Aorta (tissue), 5 donors: ENCODE data around the gene ZNF747. TPM values are rescaled to one million over a fixed set of nuclear protein-coding genes. Genes with fewer than 3 reads are reported as not detected.

Source experiments
- ATAC-seq: fragments of 200-7000 bp; cut with Tn5 transposase; one replicate; pipeline ENCODE4 v1.9.1; 2022; ENCODE audit warnings: moderate library complexity; ENCODE audit not compliant: low FRiP score
- DNase-seq, 2 donors: peaks; one replicate each; pipeline ENCODE4 v3.0.0-alpha.2; 2020
- H3K27ac ChIP-seq, 2 donors: one replicate each; pipeline ENCODE4 v1.5.1; 2013; ENCODE audit warnings: low read length in 2 of 2, mild to moderate bottlenecking in 2 of 2, moderate library complexity in 2 of 2, control low read depth in 1 of 2, inconsistent platforms in 1 of 2, low read depth in 1 of 2
- H3K27me3 ChIP-seq, 2 donors: one replicate each; pipeline ENCODE4 v1.6.1; 2013; ENCODE audit warnings: control low read depth in 1 of 2, low read length in 1 of 2, mild to moderate bottlenecking in 1 of 2, moderate library complexity in 1 of 2; ENCODE audit not compliant: insufficient read depth in 2 of 2, control insufficient read depth in 1 of 2
- H3K36me3 ChIP-seq, 2 donors: one replicate each; pipeline ENCODE4 v1.6.1; 2013; ENCODE audit warnings: control low read depth in 1 of 2, low read length in 1 of 2, mild to moderate bottlenecking in 1 of 2; ENCODE audit not compliant: insufficient read depth in 2 of 2, control insufficient read depth in 1 of 2
- H3K4me1 ChIP-seq, 2 donors: one replicate each; pipeline ENCODE4 v1.6.1; 2013; ENCODE audit warnings: low read length in 2 of 2, control low read depth in 1 of 2, mild to moderate bottlenecking in 1 of 2, moderate library complexity in 1 of 2; ENCODE audit not compliant: insufficient read depth in 2 of 2, control insufficient read depth in 1 of 2
- H3K4me3 ChIP-seq, 2 donors: one replicate each; pipeline ENCODE4 v1.5.1; 2013; ENCODE audit warnings: low read length in 2 of 2, control low read depth in 1 of 2, mild to moderate bottlenecking in 1 of 2
- H3K9me3 ChIP-seq: one replicate; pipeline ENCODE4 v1.6.1; 2013; ENCODE audit warnings: mild to moderate bottlenecking, low read length; ENCODE audit not compliant: control insufficient read depth
- WGBS, 2 donors: extraction: QIAGEN DNeasy Blood & Tissue Kit; methylation state at CpG; one replicate each; pipeline ENCODE4 v1.1.7; 2013; 5-methylcytosine and 5-hydroxymethylcytosine counted together
- intact Hi-C, 2 donors: fragments of 100-400 bp; cut with DNase I; formaldehyde crosslinking; loops; one replicate each; pipeline versions ENCODE4 v1.14.2 to v1.15.0; 2022
- polyA plus RNA-seq, 2 donors: library from polyadenylated mRNA; stranded (reverse); fragments of 200-250 nt; gene quantifications; one replicate each; pipeline ENCODE4 v1.2.3, GENCODE V29; 2013
- total RNA-seq, 2 donors: library from RNA; stranded (reverse); fragmentation: NEBNext Ultra II Directional; extraction: Animal tissue kit (Norgen Biotek cat#: 25700); gene quantifications; one replicate each; pipeline ENCODE4 v1.2.1, GENCODE V29; 2021
- donor health status: healthy with polysubstance abuse.
- donor health status: Bipolar disorder and iron deficiency.
- donor health status: DM: no; HTN: no; CAD: no.
- donor health status: DM: no; HTN: no; CAD: no.
- donor health status: DM: yes; HTN: yes; CAD: no.

The ZNF747 gene
- total and polyA plus RNA-seq, 4 donors: 5.1 to 9.5 (median 8.7) TPM

- H3K9me3 ChIP-seq: no peaks in the 10 kb centered on the region
- H3K4me3 ChIP-seq: no peak overlapping the region
- no peaks in the 10 kb centered on the region for H3K27me3 ChIP-seq
- intact Hi-C loops: no loop called here
- no peak for DNase-seq
- no peaks in the 10 kb centered on the region for H3K36me3 ChIP-seq
- H3K27ac ChIP-seq: no peak overlapping the region
- ATAC-seq: no peak
- WGBS, 2 donors: 88 to 89% methylated on average over 10 of the region's 10 CpGs
- no peaks in the 10 kb centered on the region for H3K4me1 ChIP-seq
These were observed 16.1 kb downstream of the ZNF747 start for GRCh38 chr16:30518552-30518951.

GRCh38 chr16:30515275-30515674 is 19.4 kb downstream of the ZNF747 start:
- Histone ChIP-seq H3K36me3 (no peaks in the 10 kb centered on the region), H3K9me3 (no peaks in the 10 kb centered on the region), H3K4me1 (no peaks in the 10 kb centered on the region), H3K27ac (no peak overlapping the region), H3K27me3 (no peaks in the 10 kb centered on the region), H3K4me3 (no peak overlapping the region)
- intact Hi-C loops: no loop called here
- 69 to 74% methylated on average over 2 of the region's 2 CpGs for WGBS, 2 donors
- ATAC-seq: no peak
- no peak for DNase-seq

- 92 to 95% methylated on average over 3 of the region's 3 CpGs for WGBS, 2 donors
- H3K9me3 ChIP-seq: no peaks in the 10 kb centered on the region
- intact Hi-C loops: no loop called here
- no peaks in the 10 kb centered on the region for H3K4me1 ChIP-seq
- no peak overlapping the region for H3K27ac ChIP-seq
- no peaks in the 10 kb centered on the region for H3K36me3 ChIP-seq
- H3K27me3 ChIP-seq: no peaks in the 10 kb centered on the region
- ATAC-seq (no peak), DNase-seq (no peak)
- no peak overlapping the region for H3K4me3 ChIP-seq
These were observed 23.1 kb downstream of the ZNF747 start for GRCh38 chr16:30511509-30511908.

GRCh38 chr16:30510376-30510938 is 24.2 kb downstream of the ZNF747 start:
- H3K27ac ChIP-seq: no peak overlapping the region
- DNase-seq: no peak
- no peak overlapping the region for H3K4me3 ChIP-seq
- intact Hi-C loops: no loop called here
- H3K4me1 ChIP-seq: no peaks in the 10 kb centered on the region
- no peaks in the 10 kb centered on the region for H3K36me3 ChIP-seq
- H3K27me3 ChIP-seq: no peaks in the 10 kb centered on the region
- no peaks in the 10 kb centered on the region for H3K9me3 ChIP-seq
- no peak for ATAC-seq
- WGBS, 2 donors: 59 to 62% methylated on average over 4 of the region's 4 CpGs

GRCh38 chr16:30509081-30509765 is 25.4 kb downstream of the ZNF747 start:
- intact Hi-C loops: no loop called here
- no peak for ATAC-seq
- DNase-seq: no peak
- no peak overlapping the region for H3K27ac ChIP-seq
- no peaks in the 10 kb centered on the region for H3K36me3 ChIP-seq
- WGBS, 2 donors: 72 to 83% methylated on average over 4 of the region's 4 CpGs
- H3K9me3 ChIP-seq: no peaks in the 10 kb centered on the region
- no peaks in the 10 kb centered on the region for H3K4me1 ChIP-seq
- H3K27me3 ChIP-seq: no peaks in the 10 kb centered on the region
- no peak overlapping the region for H3K4me3 ChIP-seq

- H3K27ac ChIP-seq: no peak overlapping the region
- ATAC-seq (no peak), DNase-seq (no peak)
- H3K27me3 ChIP-seq: no peaks in the 10 kb centered on the region
- no peaks in the 10 kb centered on the region for H3K36me3 ChIP-seq
- intact Hi-C loops: no loop called here
- H3K4me1 ChIP-seq: no peaks in the 10 kb centered on the region
- H3K4me3 ChIP-seq: no peak overlapping the region
- H3K9me3 ChIP-seq: no peaks in the 10 kb centered on the region
- WGBS, 2 donors: 72 to 78% methylated on average over 6 of the region's 6 CpGs
These were observed 31.0 kb downstream of the ZNF747 start for GRCh38 chr16:30503403-30504296.

GRCh38 chr16:30499284-30499683 is 35.4 kb downstream of the ZNF747 start:
- intact Hi-C loops: no loop called here
- WGBS, 2 donors: 66 to 69% methylated on average over 8 of the region's 8 CpGs

GRCh38 chr16:30494709-30495108 is 39.9 kb downstream of the ZNF747 start:
- Histone ChIP-seq H3K27ac (no peak overlapping the region), H3K4me1 (no peaks in the 10 kb centered on the region), H3K27me3 (no peaks in the 10 kb centered on the region), H3K36me3 (no peaks in the 10 kb centered on the region), H3K9me3 (no peaks in the 10 kb centered on the region), H3K4me3 (no peak overlapping the region)
- intact Hi-C loops: no loop called here
- WGBS, 2 donors: 57 to 64% methylated on average over 12 of the region's 12 CpGs
- ATAC-seq: no peak
- no peak for DNase-seq

More at GRCh38 chr16:30499284-30499683, 35.4 kb downstream of the ZNF747 start:
- no peaks in the 10 kb centered on the region for H3K36me3 ChIP-seq
- H3K27ac ChIP-seq: no peak overlapping the region
- no peaks in the 10 kb centered on the region for H3K4me1 ChIP-seq
- DNase-seq (no peak), ATAC-seq (no peak)
- no peak overlapping the region for H3K4me3 ChIP-seq
- H3K9me3 ChIP-seq: no peaks in the 10 kb centered on the region
- no peaks in the 10 kb centered on the region for H3K27me3 ChIP-seq
